Kidney epithelial cell (primary cell): Measurements from ENCODE around the gene SEZ6L2. TPM values are rescaled to one million over a fixed set of nuclear protein-coding genes. Genes with fewer than 3 reads are reported as not detected.
A peak's percentile ranks its signal among the peaks of the same experiment; 100 is the strongest.

ENCODE experiments used
- DNase-seq: peaks from one replicate; pipeline ENCODE4 v3.0.0-alpha.2; 2010; ENCODE audit warnings: low read depth
- H3K27me3 ChIP-seq: 2 replicates; pipeline ENCODE4 v1.6.0; 2011; ENCODE audit warnings: low read length; ENCODE audit not compliant: control insufficient read depth, insufficient read depth
- H3K36me3 ChIP-seq: 2 replicates; pipeline ENCODE4 v1.5.1; 2011; ENCODE audit warnings: low read length; ENCODE audit not compliant: control insufficient read depth, insufficient read depth
- H3K4me3 ChIP-seq: 2 replicates; pipeline ENCODE4 v1.5.1; 2011; ENCODE audit warnings: low read depth, mild to moderate bottlenecking, control low read depth, low read length
- CTCF ChIP-seq: IDR thresholded peaks from 2 replicates; pipeline ENCODE4 v1.5.1; 2011; ENCODE audit warnings: mild to moderate bottlenecking, moderate library complexity, low read length, control low read depth, inconsistent platforms; ENCODE audit not compliant: insufficient read depth, poor library complexity, severe bottlenecking
- total RNA-seq: library from RNA; depleted of rRNA; stranded (reverse); fragments of >200 nt; gene quantifications from 2 replicates; pipeline ENCODE4 v1.2.3, GENCODE V29; 2015

SEZ6L2 gene
- total RNA-seq, 1 donor from 2014 or later, result 26.2 TPM

- Histone ChIP-seq H3K27me3 (no peaks in the 10 kb centered on the region), H3K36me3 (no peaks in the 10 kb centered on the region), H3K4me3 (no peak overlapping the region)
- peak; percentile 51 for DNase-seq
- no peak for TF ChIP-seq CTCF
Observed at GRCh38 chr16:29824589-29825144, 74.7 kb downstream of the SEZ6L2 start.

- peak overlapping the region; percentile 48 for H3K4me3 ChIP-seq
- no peak for DNase-seq
- no peak for TF ChIP-seq CTCF
Observed at GRCh38 chr16:29821643-29822115, 77.7 kb downstream of the SEZ6L2 start.

More at GRCh38 chr16:29821643-29822115, 77.7 kb downstream of the SEZ6L2 start:
- no peaks in the 10 kb centered on the region for H3K27me3 ChIP-seq
- H3K36me3 ChIP-seq, result no peaks in the 10 kb centered on the region

Other genes with a start within 250 kb of the SEZ6L2 start
- 0.27 and 1.0 TPM in 2 replicates for gene SPN, start 236.3 kb downstream of the SEZ6L2 start, total RNA-seq
- gene QPRT, start 220.4 kb downstream of the SEZ6L2 start, total RNA-seq, result 47.9 and 60.3 TPM in 2 replicates
- gene C16orf54, start 153.6 kb downstream of the SEZ6L2 start, total RNA-seq, result not detected in 2 replicates
- not detected in 2 replicates for gene ZG16, start 121.3 kb downstream of the SEZ6L2 start, total RNA-seq
- 24.2 and 27.5 TPM in 2 replicates for gene KIF22, start 108.8 kb downstream of the SEZ6L2 start, total RNA-seq
- gene MAZ, start 93.0 kb downstream of the SEZ6L2 start, total RNA-seq, result 164 and 200 TPM in 2 replicates
- gene PRRT2, start 87.4 kb downstream of the SEZ6L2 start, total RNA-seq, result 0.27 and 0.29 TPM in 2 replicates
- gene PAGR1, start 83.4 kb downstream of the SEZ6L2 start, total RNA-seq, result 40.1 and 53.9 TPM in 2 replicates
- 194 and 209 TPM in 2 replicates for gene MVP, start 79.1 kb downstream of the SEZ6L2 start, total RNA-seq
- gene CDIPT, start 36.3 kb downstream of the SEZ6L2 start, total RNA-seq, result 83.9 and 85.2 TPM in 2 replicates
- 10.2 and 12.5 TPM in 2 replicates for gene ASPHD1, start 938 bp upstream of the SEZ6L2 start, total RNA-seq
- gene KCTD13, start 26.7 kb upstream of the SEZ6L2 start, total RNA-seq, result 24.7 and 38.2 TPM in 2 replicates
- 173 and 175 TPM in 2 replicates for gene TMEM219, start 62.5 kb upstream of the SEZ6L2 start, total RNA-seq
- gene TAOK2, start 74.3 kb upstream of the SEZ6L2 start, total RNA-seq, result 40.1 and 41.7 TPM in 2 replicates
- gene HIRIP3, start 96.1 kb upstream of the SEZ6L2 start, total RNA-seq, result 13.2 and 20.3 TPM in 2 replicates
- 43.8 and 114 TPM in 2 replicates for gene INO80E, start 96.7 kb upstream of the SEZ6L2 start, total RNA-seq
- gene DOC2A, start 111.5 kb upstream of the SEZ6L2 start, total RNA-seq, result 0.33 TPM in 1 of 2 replicates, not detected in the other
- gene C16orf92, start 123.6 kb upstream of the SEZ6L2 start, total RNA-seq, result not detected in 2 replicates
- not detected in 2 replicates for gene TLCD3B, start 131.7 kb upstream of the SEZ6L2 start, total RNA-seq
- gene ALDOA, start 166.2 kb upstream of the SEZ6L2 start, total RNA-seq, result 826 and 1,130 TPM in 2 replicates
- gene PPP4C, start 176.4 kb upstream of the SEZ6L2 start, total RNA-seq, result 126 and 139 TPM in 2 replicates
- gene TBX6, start 192.4 kb upstream of the SEZ6L2 start, total RNA-seq, result 0.55 and 0.58 TPM in 2 replicates
- gene YPEL3, start 196.7 kb upstream of the SEZ6L2 start, total RNA-seq, result 25.5 and 32.3 TPM in 2 replicates
- gene GDPD3, start 214.0 kb upstream of the SEZ6L2 start, total RNA-seq, result 0.14 and 0.50 TPM in 2 replicates
- 35.9 and 40.8 TPM in 2 replicates for gene MAPK3, start 223.7 kb upstream of the SEZ6L2 start, total RNA-seq